HEK293 (cell line): ENCODE data around the gene STXBP5L.

Source experiments
- CTCF ChIA-PET: fragments of 350-600 bp; formaldehyde crosslinking; extraction: SDS; loops from one replicate; lab custom pipeline; 2021; ENCODE audit warnings: antibody characterized with exemption; lab: Yijun Ruan, JAX
- POLR2A ChIA-PET: fragments of 300-600 bp; formaldehyde crosslinking; extraction: SDS; loops from one replicate; lab custom pipeline; 2020; ENCODE audit warnings: antibody characterized with exemption, inconsistent platforms; lab: Yijun Ruan, JAX
- H3K27ac ChIP-seq: fragments of 200-500 bp; sonication (Bioruptor generic); 2 replicates; pipeline ENCODE4 v1.5.1; 2014; ENCODE audit warnings: low read depth, low read length, control low read depth, inconsistent platforms; ENCODE audit errors: extremely low read depth
- H3K36me3 ChIP-seq, 2 experiments: fragments of 200-500 bp in 1 of 2; sonication (Bioruptor generic) in 1 of 2; 1 replicate in 1 of 2; 2 replicates in 1 of 2; pipeline ENCODE4 v1.5.1; 2014 to 2017; ENCODE audit warnings: inconsistent platforms in 2 of 2, low read length in 2 of 2; ENCODE audit not compliant: control insufficient read depth in 2 of 2, insufficient read depth in 1 of 2
- H3K4me1 ChIP-seq: fragments of 200-500 bp; sonication (Bioruptor generic); 2 replicates; pipeline ENCODE4 v1.5.1; 2014; ENCODE audit warnings: mild to moderate bottlenecking, low read length, inconsistent platforms; ENCODE audit not compliant: control insufficient read depth, insufficient read depth
- H3K4me3 ChIP-seq: 2 replicates; pipeline ENCODE4 v1.5.1; 2011; ENCODE audit warnings: low read depth, mild to moderate bottlenecking, control low read depth, low read length, moderate library complexity
- H3K9me3 ChIP-seq: fragments of 200-500 bp; sonication (Bioruptor generic); 2 replicates; pipeline ENCODE4 v1.5.1; 2014; ENCODE audit warnings: low read depth, low read length, inconsistent platforms; ENCODE audit not compliant: control insufficient read depth, insufficient read depth
- FEZF1 ChIP-seq: fragments of 450-650 bp; formaldehyde crosslinking; IDR thresholded peaks from 2 replicates; pipeline ENCODE4 v1.5.1; 2016; ENCODE audit warnings: missing biosample characterization, missing genetic modification characterization
- KLF16 ChIP-seq: fragments of 450-650 bp; formaldehyde crosslinking; IDR thresholded peaks from 2 replicates; pipeline ENCODE4 v1.5.1; 2017; ENCODE audit warnings: missing biosample characterization, missing genetic modification characterization
- SP3 ChIP-seq: fragments of 450-650 bp; formaldehyde crosslinking; IDR thresholded peaks from 2 replicates; pipeline ENCODE4 v1.5.1; 2016; ENCODE audit warnings: missing biosample characterization, missing genetic modification characterization
- SP7 ChIP-seq: fragments of 450-650 bp; formaldehyde crosslinking; IDR thresholded peaks from 2 replicates; pipeline ENCODE4 v1.5.1; 2016; ENCODE audit warnings: missing biosample characterization, missing genetic modification characterization
- TCF7L2 ChIP-seq: IDR thresholded peaks from 2 replicates; pipeline ENCODE4 v1.6.1; 2011; ENCODE audit warnings: low read depth, mild to moderate bottlenecking, inconsistent platforms, low read length, moderate library complexity, borderline replicate concordance
- ZBTB17 ChIP-seq: fragments of 450-650 bp; formaldehyde crosslinking; IDR thresholded peaks from 2 replicates; pipeline ENCODE4 v1.5.1; 2016; ENCODE audit warnings: missing biosample characterization, missing genetic modification characterization
- ZNF146 ChIP-seq: fragments of 450-650 bp; formaldehyde crosslinking; IDR thresholded peaks from 2 replicates; pipeline ENCODE4 v1.5.1; 2016; ENCODE audit warnings: missing biosample characterization, missing genetic modification characterization
- ZNF184 ChIP-seq: fragments of 450-650 bp; IDR thresholded peaks from 2 replicates; pipeline ENCODE4 v1.5.1; 2018; ENCODE audit warnings: missing biosample characterization, mild to moderate bottlenecking, missing genetic modification characterization
- ZNF214 ChIP-seq: fragments of 450-650 bp; formaldehyde crosslinking; IDR thresholded peaks from 2 replicates; pipeline ENCODE4 v1.5.1; 2017; ENCODE audit warnings: missing biosample characterization, mild to moderate bottlenecking, missing genetic modification characterization, borderline replicate concordance
- ZNF223 ChIP-seq: fragments of 450-650 bp; formaldehyde crosslinking; IDR thresholded peaks from 2 replicates; pipeline ENCODE4 v1.5.1; 2016; ENCODE audit warnings: missing biosample characterization, missing genetic modification characterization
- ZNF239 ChIP-seq: fragments of 450-650 bp; formaldehyde crosslinking; IDR thresholded peaks from 2 replicates; pipeline ENCODE4 v1.5.1; 2016; ENCODE audit warnings: missing biosample characterization, missing genetic modification characterization
- ZNF24 ChIP-seq: fragments of 450-650 bp; formaldehyde crosslinking; IDR thresholded peaks from 2 replicates; pipeline ENCODE4 v1.5.1; 2016; ENCODE audit warnings: missing biosample characterization, missing genetic modification characterization
- ZNF341 ChIP-seq: fragments of 450-650 bp; formaldehyde crosslinking; IDR thresholded peaks from 2 replicates; pipeline ENCODE4; 2016; ENCODE audit warnings: low read depth, missing biosample characterization, missing genetic modification characterization
- ZNF354C ChIP-seq: fragments of 450-650 bp; formaldehyde crosslinking; IDR thresholded peaks from 2 replicates; pipeline ENCODE4 v1.5.1; 2016; ENCODE audit warnings: missing biosample characterization, missing genetic modification characterization, low read depth, borderline replicate concordance
- ZNF423 ChIP-seq: fragments of 450-650 bp; formaldehyde crosslinking; IDR thresholded peaks from 2 replicates; pipeline ENCODE4 v1.5.1; 2016; ENCODE audit warnings: missing biosample characterization, missing genetic modification characterization
- ZNF426 ChIP-seq: fragments of 450-650 bp; formaldehyde crosslinking; IDR thresholded peaks from 2 replicates; pipeline ENCODE4 v1.5.1; 2017; ENCODE audit warnings: missing biosample characterization, missing genetic modification characterization, mild to moderate bottlenecking, inconsistent platforms, moderate library complexity
- ZNF585B ChIP-seq: fragments of 450-650 bp; formaldehyde crosslinking; IDR thresholded peaks from 2 replicates; pipeline ENCODE4 v1.5.1; 2016; ENCODE audit warnings: missing biosample characterization, missing genetic modification characterization
- ZNF658 ChIP-seq: fragments of 450-650 bp; formaldehyde crosslinking; IDR thresholded peaks from 2 replicates; pipeline ENCODE4; 2016; ENCODE audit warnings: missing biosample characterization, missing genetic modification characterization
- ZNF76 ChIP-seq: fragments of 450-650 bp; formaldehyde crosslinking; IDR thresholded peaks from 2 replicates; pipeline ENCODE4; 2016; ENCODE audit warnings: low read depth, missing biosample characterization, missing genetic modification characterization, borderline replicate concordance
- ZNF776 ChIP-seq: fragments of 450-650 bp; formaldehyde crosslinking; IDR thresholded peaks from 2 replicates; pipeline ENCODE4 v1.5.0; 2017; ENCODE audit warnings: missing biosample characterization, missing genetic modification characterization, borderline replicate concordance
- ZNF791 ChIP-seq: fragments of 450-650 bp; formaldehyde crosslinking; IDR thresholded peaks from 2 replicates; pipeline ENCODE4 v1.5.1; 2016; ENCODE audit warnings: missing biosample characterization, missing genetic modification characterization
- ZNF792 ChIP-seq: fragments of 450-650 bp; formaldehyde crosslinking; IDR thresholded peaks from 2 replicates; pipeline ENCODE4 v1.5.1; 2016; ENCODE audit warnings: missing biosample characterization, missing genetic modification characterization
- TF ChIP-seq, protein P1 (sequence below): fragments of 450-650 bp; formaldehyde crosslinking; IDR thresholded peaks from 2 replicates; pipeline ENCODE4 v1.5.1; 2017; ENCODE audit warnings: missing biosample characterization, missing genetic modification characterization
- TF ChIP-seq, protein P2 (sequence below): fragments of 450-650 bp; formaldehyde crosslinking; IDR thresholded peaks from 2 replicates; pipeline ENCODE4 v1.5.1; 2016; ENCODE audit warnings: missing biosample characterization, missing genetic modification characterization
- TF ChIP-seq, protein P3 (sequence below): fragments of 450-650 bp; formaldehyde crosslinking; IDR thresholded peaks from 2 replicates; pipeline ENCODE4 v1.5.1; 2016; ENCODE audit warnings: missing biosample characterization, missing genetic modification characterization
- TF ChIP-seq, protein P4 (sequence below): fragments of 450-650 bp; formaldehyde crosslinking; IDR thresholded peaks from 2 replicates; pipeline ENCODE4 v1.5.1; 2017; ENCODE audit warnings: missing biosample characterization, missing genetic modification characterization
- TF ChIP-seq, protein P5 (sequence below): fragments of 450-650 bp; formaldehyde crosslinking; IDR thresholded peaks from 2 replicates; pipeline ENCODE4 v1.5.1; 2016; ENCODE audit warnings: missing biosample characterization, missing genetic modification characterization
- TF ChIP-seq, protein P6 (sequence below): fragments of 450-650 bp; formaldehyde crosslinking; IDR thresholded peaks from 2 replicates; pipeline ENCODE4 v1.5.1; 2016; ENCODE audit warnings: missing biosample characterization, missing genetic modification characterization

The STXBP5L gene

DNA sequence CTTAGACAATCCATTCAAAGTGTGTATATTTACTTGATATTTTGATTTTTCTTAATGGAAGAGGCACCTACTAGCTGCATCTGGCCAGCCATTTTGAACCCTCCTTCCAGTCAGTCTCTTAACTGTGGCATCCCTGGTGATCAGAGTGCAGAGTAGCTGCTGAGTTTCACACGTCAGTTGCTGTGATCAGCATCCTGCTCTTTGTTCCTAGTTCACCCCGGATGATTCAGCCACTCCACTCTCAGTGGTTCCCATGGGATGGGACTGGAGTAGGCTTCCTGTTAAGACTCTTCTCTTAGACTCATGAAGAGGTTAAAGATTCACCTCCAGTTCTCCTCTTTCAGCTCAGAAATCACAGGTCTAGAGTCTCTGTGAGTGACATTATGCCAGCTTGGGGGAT lies 75.8 kb downstream of the STXBP5L start:
- TF ChIP-seq, protein P1, sequence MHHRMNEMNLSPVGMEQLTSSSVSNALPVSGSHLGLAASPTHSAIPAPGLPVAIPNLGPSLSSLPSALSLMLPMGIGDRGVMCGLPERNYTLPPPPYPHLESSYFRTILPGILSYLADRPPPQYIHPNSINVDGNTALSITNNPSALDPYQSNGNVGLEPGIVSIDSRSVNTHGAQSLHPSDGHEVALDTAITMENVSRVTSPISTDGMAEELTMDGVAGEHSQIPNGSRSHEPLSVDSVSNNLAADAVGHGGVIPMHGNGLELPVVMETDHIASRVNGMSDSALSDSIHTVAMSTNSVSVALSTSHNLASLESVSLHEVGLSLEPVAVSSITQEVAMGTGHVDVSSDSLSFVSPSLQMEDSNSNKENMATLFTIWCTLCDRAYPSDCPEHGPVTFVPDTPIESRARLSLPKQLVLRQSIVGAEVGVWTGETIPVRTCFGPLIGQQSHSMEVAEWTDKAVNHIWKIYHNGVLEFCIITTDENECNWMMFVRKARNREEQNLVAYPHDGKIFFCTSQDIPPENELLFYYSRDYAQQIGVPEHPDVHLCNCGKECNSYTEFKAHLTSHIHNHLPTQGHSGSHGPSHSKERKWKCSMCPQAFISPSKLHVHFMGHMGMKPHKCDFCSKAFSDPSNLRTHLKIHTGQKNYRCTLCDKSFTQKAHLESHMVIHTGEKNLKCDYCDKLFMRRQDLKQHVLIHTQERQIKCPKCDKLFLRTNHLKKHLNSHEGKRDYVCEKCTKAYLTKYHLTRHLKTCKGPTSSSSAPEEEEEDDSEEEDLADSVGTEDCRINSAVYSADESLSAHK (tag by site-specific recombination), result no peak
- TF ChIP-seq ZNF239 (tag by site-specific recombination), result no peak
- no peak for TF ChIP-seq KLF16 (tag by site-specific recombination)
- TF ChIP-seq, protein P2, sequence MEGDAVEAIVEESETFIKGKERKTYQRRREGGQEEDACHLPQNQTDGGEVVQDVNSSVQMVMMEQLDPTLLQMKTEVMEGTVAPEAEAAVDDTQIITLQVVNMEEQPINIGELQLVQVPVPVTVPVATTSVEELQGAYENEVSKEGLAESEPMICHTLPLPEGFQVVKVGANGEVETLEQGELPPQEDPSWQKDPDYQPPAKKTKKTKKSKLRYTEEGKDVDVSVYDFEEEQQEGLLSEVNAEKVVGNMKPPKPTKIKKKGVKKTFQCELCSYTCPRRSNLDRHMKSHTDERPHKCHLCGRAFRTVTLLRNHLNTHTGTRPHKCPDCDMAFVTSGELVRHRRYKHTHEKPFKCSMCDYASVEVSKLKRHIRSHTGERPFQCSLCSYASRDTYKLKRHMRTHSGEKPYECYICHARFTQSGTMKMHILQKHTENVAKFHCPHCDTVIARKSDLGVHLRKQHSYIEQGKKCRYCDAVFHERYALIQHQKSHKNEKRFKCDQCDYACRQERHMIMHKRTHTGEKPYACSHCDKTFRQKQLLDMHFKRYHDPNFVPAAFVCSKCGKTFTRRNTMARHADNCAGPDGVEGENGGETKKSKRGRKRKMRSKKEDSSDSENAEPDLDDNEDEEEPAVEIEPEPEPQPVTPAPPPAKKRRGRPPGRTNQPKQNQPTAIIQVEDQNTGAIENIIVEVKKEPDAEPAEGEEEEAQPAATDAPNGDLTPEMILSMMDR (tag by site-specific recombination), result no peak
- TF ChIP-seq ZNF423 (tag by site-specific recombination), result no peak
- no peak for TF ChIP-seq ZNF223 (tag by site-specific recombination)
- TF ChIP-seq FEZF1 (tag by site-specific recombination), result no peak
- no peak for TF ChIP-seq TCF7L2
- TF ChIP-seq, protein P3, sequence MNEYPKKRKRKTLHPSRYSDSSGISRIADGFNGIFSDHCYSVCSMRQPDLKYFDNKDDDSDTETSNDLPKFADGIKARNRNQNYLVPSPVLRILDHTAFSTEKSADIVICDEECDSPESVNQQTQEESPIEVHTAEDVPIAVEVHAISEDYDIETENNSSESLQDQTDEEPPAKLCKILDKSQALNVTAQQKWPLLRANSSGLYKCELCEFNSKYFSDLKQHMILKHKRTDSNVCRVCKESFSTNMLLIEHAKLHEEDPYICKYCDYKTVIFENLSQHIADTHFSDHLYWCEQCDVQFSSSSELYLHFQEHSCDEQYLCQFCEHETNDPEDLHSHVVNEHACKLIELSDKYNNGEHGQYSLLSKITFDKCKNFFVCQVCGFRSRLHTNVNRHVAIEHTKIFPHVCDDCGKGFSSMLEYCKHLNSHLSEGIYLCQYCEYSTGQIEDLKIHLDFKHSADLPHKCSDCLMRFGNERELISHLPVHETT (tag by site-specific recombination), result no peak
- no peak for TF ChIP-seq ZNF791 (tag by site-specific recombination)
- TF ChIP-seq ZNF658, result no peak
- TF ChIP-seq ZNF184, result no peak
- no peak for TF ChIP-seq ZNF354C (tag by site-specific recombination)
- TF ChIP-seq ZNF585B, result no peak
- TF ChIP-seq ZNF426 (tag by site-specific recombination), result no peak
- no peak for TF ChIP-seq ZNF24 (tag by site-specific recombination)
- no peak for TF ChIP-seq ZNF341 (tag by site-specific recombination)
- TF ChIP-seq SP3 (tag by site-specific recombination), result no peak
- TF ChIP-seq, all 188 proteins: peak for 0
- Histone ChIP-seq H3K27ac (no peak overlapping the region), H3K9me3 (no peaks in the 10 kb centered on the region), H3K36me3 (no peaks in the 10 kb centered on the region), H3K4me1 (no peaks in the 10 kb centered on the region), H3K4me3 (no peak overlapping the region)
- POLR2A ChIA-PET, result no interaction called here
- CTCF ChIA-PET, result no interaction called here

DNA sequence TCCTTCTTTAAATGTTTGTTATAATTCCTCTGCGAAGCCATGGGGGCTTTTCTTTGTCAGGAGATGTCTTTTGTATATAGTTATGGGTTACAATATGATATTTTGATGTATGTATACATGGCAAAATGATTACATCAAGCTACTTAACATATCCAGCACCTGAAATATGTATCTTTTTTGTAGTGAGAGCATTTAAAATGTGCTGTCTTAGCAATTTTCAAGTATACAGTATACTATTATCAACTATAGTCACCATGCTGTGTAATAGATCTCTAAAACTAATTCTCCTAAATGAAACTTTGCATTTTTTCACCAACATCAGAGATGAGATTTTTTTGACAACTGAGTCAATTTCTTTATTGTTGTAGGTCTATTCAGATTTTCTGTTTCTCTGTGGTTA lies 77.2 kb downstream of the STXBP5L start:
- Histone ChIP-seq H3K4me1 (no peaks in the 10 kb centered on the region), H3K4me3 (no peak overlapping the region), H3K9me3 (no peaks in the 10 kb centered on the region), H3K27ac (no peak overlapping the region), H3K36me3 (no peaks in the 10 kb centered on the region)
- CTCF ChIA-PET, result no interaction called here
- POLR2A ChIA-PET, result no interaction called here
- TF ChIP-seq, protein P4, sequence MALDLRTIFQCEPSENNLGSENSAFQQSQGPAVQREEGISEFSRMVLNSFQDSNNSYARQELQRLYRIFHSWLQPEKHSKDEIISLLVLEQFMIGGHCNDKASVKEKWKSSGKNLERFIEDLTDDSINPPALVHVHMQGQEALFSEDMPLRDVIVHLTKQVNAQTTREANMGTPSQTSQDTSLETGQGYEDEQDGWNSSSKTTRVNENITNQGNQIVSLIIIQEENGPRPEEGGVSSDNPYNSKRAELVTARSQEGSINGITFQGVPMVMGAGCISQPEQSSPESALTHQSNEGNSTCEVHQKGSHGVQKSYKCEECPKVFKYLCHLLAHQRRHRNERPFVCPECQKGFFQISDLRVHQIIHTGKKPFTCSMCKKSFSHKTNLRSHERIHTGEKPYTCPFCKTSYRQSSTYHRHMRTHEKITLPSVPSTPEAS (tag by site-specific recombination), result no peak
- TF ChIP-seq SP7 (tag by site-specific recombination), result no peak
- no peak for TF ChIP-seq ZNF354C (tag by site-specific recombination)
- TF ChIP-seq, protein P5, sequence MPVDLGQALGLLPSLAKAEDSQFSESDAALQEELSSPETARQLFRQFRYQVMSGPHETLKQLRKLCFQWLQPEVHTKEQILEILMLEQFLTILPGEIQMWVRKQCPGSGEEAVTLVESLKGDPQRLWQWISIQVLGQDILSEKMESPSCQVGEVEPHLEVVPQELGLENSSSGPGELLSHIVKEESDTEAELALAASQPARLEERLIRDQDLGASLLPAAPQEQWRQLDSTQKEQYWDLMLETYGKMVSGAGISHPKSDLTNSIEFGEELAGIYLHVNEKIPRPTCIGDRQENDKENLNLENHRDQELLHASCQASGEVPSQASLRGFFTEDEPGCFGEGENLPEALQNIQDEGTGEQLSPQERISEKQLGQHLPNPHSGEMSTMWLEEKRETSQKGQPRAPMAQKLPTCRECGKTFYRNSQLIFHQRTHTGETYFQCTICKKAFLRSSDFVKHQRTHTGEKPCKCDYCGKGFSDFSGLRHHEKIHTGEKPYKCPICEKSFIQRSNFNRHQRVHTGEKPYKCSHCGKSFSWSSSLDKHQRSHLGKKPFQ (tag by site-specific recombination), result no peak
- TF ChIP-seq, protein P6, sequence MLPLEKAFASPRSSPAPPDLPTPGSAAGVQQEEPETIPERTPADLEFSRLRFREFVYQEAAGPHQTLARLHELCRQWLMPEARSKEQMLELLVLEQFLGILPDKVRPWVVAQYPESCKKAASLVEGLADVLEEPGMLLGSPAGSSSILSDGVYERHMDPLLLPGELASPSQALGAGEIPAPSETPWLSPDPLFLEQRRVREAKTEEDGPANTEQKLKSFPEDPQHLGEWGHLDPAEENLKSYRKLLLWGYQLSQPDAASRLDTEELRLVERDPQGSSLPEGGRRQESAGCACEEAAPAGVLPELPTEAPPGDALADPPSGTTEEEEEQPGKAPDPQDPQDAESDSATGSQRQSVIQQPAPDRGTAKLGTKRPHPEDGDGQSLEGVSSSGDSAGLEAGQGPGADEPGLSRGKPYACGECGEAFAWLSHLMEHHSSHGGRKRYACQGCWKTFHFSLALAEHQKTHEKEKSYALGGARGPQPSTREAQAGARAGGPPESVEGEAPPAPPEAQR, result no peak
- no peak for TF ChIP-seq ZNF658
- no peak for TF ChIP-seq ZNF76
- TF ChIP-seq ZNF585B, result no peak
- TF ChIP-seq ZNF214 (tag by site-specific recombination), result no peak
- no peak for TF ChIP-seq ZNF776 (tag by site-specific recombination)
- no peak for TF ChIP-seq ZBTB17 (tag by site-specific recombination)
- no peak for TF ChIP-seq ZNF792 (tag by site-specific recombination)
- TF ChIP-seq ZNF146, result no peak
